ENCODE data around the gene KCNMB1.
A peak's percentile ranks its signal among the peaks of the same experiment; 100 is the strongest.

The KCNMB1 gene

DNA sequence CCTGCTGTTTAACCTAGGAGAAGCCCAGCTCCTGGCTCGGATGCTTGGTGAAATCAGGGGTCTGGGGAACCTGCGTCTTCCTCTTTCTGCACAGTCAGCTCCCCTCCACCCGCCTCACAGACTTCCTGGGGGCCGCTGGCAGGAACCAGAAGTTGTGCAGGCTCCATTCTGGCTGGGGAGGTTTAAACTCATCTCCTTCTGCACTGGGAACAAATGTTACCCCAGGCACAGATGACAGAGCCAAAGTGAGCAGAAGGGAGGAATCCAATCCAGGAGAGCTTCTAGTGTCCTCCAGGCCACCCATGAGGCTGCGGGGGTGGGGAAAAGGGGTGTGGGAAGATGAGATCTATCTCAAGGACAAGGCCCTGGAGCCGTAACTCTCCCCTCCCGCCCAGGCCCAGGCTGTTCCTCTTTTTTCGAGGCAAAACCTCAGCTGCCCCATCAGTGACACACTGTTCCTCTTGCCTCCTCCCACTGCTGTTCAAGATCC, 31.2 kb downstream of the KCNMB1 start:
- Histone ChIP-seq H3K4me1 (ENCODE audit: insufficient read depth, insufficient read length) (peaks cover 16% of the 10 kb centered on the region), H3K36me3 (ENCODE audit: insufficient read depth, insufficient read length, low read length) (no peaks in the 10 kb centered on the region), H3K9me3 (ENCODE audit: insufficient read depth, low read length) (no peaks in the 10 kb centered on the region), H3K4me3 (ENCODE audit: insufficient read length, low read depth) (no peak overlapping the region), H3K27me3 (ENCODE audit: insufficient read depth, insufficient read length) (peaks cover 16% of the 10 kb centered on the region), H3K9ac (ENCODE audit: insufficient read length, low read depth) (no peak overlapping the region)
- no peak for DNase-seq (ENCODE audit: low read depth, low spot score)
- no peak for TF ChIP-seq ZNF274 (IDR thresholded peaks at IDR 0.05; ENCODE audit: low read depth, low read length)
- no peak for TF ChIP-seq SUZ12 (IDR thresholded peaks at IDR 0.05; ENCODE audit: extremely low read depth, insufficient read depth, insufficient read length)
- TF ChIP-seq YY1 (IDR thresholded peaks at IDR 0.05; ENCODE audit: insufficient read depth, insufficient read length): no peak

DNA sequence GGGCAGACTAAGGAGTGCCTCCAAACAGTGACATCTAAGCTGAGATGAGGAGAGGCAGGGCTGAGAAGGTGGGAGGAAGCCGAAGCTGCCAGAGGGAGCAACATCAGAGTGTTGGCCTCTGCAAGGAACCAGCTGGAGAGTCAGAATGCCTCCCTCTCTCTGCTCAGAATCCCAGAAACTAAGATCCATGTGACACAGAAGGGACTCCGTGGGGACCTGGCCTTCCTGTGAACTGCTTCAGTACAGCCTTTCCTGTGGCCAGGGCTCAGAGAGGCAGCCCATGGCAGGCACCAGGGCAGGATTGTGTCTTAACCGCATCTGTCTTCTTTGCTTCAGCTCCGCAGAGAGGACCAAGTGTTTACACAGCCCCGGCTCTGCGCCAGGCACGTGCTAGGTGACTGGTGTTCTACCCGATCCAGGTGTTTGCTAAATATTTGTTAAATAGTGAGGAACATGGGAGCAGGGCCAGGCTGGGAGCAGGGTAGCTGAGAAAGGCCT, 33.5 kb downstream of the KCNMB1 start:
- peaks cover 33% of the 10 kb centered on the region for H3K27me3 ChIP-seq (ENCODE audit: insufficient read depth, insufficient read length)
- no peak overlapping the region for H3K9ac ChIP-seq (ENCODE audit: insufficient read length, low read depth)
- no peak overlapping the region for H3K4me3 ChIP-seq (ENCODE audit: insufficient read length, low read depth)
- no peaks in the 10 kb centered on the region for H3K36me3 ChIP-seq (ENCODE audit: insufficient read depth, insufficient read length, low read length)
- DNase-seq (ENCODE audit: low read depth, low spot score): no peak
- H3K9me3 ChIP-seq (ENCODE audit: insufficient read depth, low read length): no peaks in the 10 kb centered on the region
- TF ChIP-seq ZNF274 (IDR thresholded peaks at IDR 0.05; ENCODE audit: low read depth, low read length) (no peak), SUZ12 (IDR thresholded peaks at IDR 0.05; ENCODE audit: extremely low read depth, insufficient read depth, insufficient read length) (no peak), YY1 (IDR thresholded peaks at IDR 0.05; ENCODE audit: insufficient read depth, insufficient read length) (no peak)
- peaks cover 16% of the 10 kb centered on the region for H3K4me1 ChIP-seq (ENCODE audit: insufficient read depth, insufficient read length)

- DNase-seq (ENCODE audit: low read depth, low spot score): no peak
- Histone ChIP-seq H3K4me3 (ENCODE audit: insufficient read length, low read depth) (no peak overlapping the region), H3K36me3 (ENCODE audit: insufficient read depth, insufficient read length, low read length) (no peaks in the 10 kb centered on the region), H3K4me1 (ENCODE audit: insufficient read depth, insufficient read length) (peaks cover 15% of the 10 kb centered on the region), H3K27me3 (ENCODE audit: insufficient read depth, insufficient read length) (peaks cover 33% of the 10 kb centered on the region), H3K9ac (ENCODE audit: insufficient read length, low read depth) (no peak overlapping the region), H3K9me3 (ENCODE audit: insufficient read depth, low read length) (no peaks in the 10 kb centered on the region)
- TF ChIP-seq YY1 (IDR thresholded peaks at IDR 0.05; ENCODE audit: insufficient read depth, insufficient read length): no peak
- no peak for TF ChIP-seq ZNF274 (IDR thresholded peaks at IDR 0.05; ENCODE audit: low read depth, low read length)
- no peak for TF ChIP-seq SUZ12 (IDR thresholded peaks at IDR 0.05; ENCODE audit: extremely low read depth, insufficient read depth, insufficient read length)
These were observed 35.2 kb downstream of the KCNMB1 start for GRCh38 chr5:170353961-170354360.

DNA sequence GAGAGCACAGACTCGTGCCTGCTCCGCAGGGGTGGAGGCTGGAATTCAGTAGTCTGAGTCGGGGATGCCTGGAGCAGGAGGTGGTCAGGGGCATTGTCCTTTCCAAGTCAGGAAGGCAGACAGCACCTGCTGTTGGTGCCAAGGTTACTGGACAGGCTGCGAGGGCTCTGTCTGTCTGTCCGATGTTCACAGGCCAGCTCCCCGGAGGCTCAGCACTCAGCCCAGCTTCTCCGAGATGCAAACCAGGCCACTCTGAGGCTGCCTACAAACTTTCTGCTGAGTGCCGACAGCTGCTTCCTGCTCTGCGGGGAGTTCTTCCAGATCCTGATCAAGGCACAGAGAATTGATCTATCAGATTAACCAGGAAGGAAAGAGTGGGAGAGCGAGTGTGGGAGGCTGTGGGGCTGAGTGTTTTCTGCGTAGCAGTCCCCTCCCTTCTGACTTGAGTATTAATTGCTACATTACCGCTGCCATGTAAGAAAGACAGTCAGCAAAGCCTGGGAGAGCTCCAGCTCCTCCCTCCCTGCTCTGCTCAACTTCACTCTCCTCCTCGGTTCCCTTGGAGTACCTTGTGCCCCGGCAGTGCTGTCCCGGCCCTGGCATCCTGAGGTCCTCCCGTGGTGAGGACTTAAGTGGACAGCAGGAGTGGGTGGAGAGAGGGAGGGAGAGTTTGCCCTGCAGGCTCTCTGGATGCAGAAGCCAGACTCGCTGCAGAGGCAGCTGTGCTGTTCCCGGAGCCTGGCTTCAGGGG, 36.0 kb downstream of the KCNMB1 start:
- no peak overlapping the region for H3K4me3 ChIP-seq (ENCODE audit: insufficient read length, low read depth)
- no peak for DNase-seq (ENCODE audit: low read depth, low spot score)
- H3K27me3 ChIP-seq (ENCODE audit: insufficient read depth, insufficient read length): peaks cover 33% of the 10 kb centered on the region
- TF ChIP-seq ZNF274 (IDR thresholded peaks at IDR 0.05; ENCODE audit: low read depth, low read length): no peak
- H3K36me3 ChIP-seq (ENCODE audit: insufficient read depth, insufficient read length, low read length): no peaks in the 10 kb centered on the region
- no peaks in the 10 kb centered on the region for H3K9me3 ChIP-seq (ENCODE audit: insufficient read depth, low read length)
- H3K4me1 ChIP-seq (ENCODE audit: insufficient read depth, insufficient read length): peaks cover 11% of the 10 kb centered on the region
- H3K9ac ChIP-seq (ENCODE audit: insufficient read length, low read depth): peak overlapping the region; percentile 29

- Histone ChIP-seq H3K9ac (ENCODE audit: insufficient read length, low read depth) (no peak overlapping the region), H3K36me3 (ENCODE audit: insufficient read depth, insufficient read length, low read length) (no peaks in the 10 kb centered on the region), H3K4me1 (ENCODE audit: insufficient read depth, insufficient read length) (no peaks in the 10 kb centered on the region), H3K27me3 (ENCODE audit: insufficient read depth, insufficient read length) (peaks cover 19% of the 10 kb centered on the region), H3K4me3 (ENCODE audit: insufficient read length, low read depth) (no peak overlapping the region), H3K9me3 (ENCODE audit: insufficient read depth, low read length) (no peaks in the 10 kb centered on the region)
- no peak for DNase-seq (ENCODE audit: low read depth, low spot score)
- TF ChIP-seq YY1 (IDR thresholded peaks at IDR 0.05; ENCODE audit: insufficient read depth, insufficient read length) (no peak), SUZ12 (IDR thresholded peaks at IDR 0.05; ENCODE audit: extremely low read depth, insufficient read depth, insufficient read length) (no peak), ZNF274 (IDR thresholded peaks at IDR 0.05; ENCODE audit: low read depth, low read length) (no peak)
These were observed 41.0 kb downstream of the KCNMB1 start for GRCh38 chr5:170348137-170348633.

DNA sequence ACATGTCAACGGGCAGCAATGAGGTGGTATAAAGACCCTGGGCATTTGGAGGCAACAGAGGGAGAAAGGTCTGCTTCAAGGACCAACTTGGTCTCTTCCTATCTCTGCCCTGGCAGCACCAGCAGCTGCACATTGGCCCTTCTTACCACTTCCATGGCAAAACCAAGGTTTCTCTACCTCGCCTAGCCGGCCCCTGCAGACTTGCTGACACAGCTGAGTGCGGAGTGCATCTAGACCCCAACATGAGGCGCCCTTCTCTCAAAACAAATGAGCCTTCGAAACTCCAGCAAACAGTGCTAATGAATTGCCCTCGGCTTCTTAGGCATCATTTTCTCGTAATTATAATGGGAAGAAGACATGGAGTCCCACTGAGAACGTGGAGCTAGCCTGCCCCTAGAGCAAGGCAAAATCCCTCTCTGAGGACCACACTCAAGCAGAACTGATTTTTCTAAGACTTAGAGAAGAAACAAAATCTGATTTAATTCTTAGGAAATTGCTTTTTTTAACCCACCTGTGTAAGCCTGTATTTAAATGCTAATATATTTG, 42.1 kb downstream of the KCNMB1 start:
- Histone ChIP-seq H3K9me3 (ENCODE audit: insufficient read depth, low read length) (0 out of 2 replicates have a peak, but pooled peaks cover under 1% of the 10 kb centered on the region), H3K4me3 (ENCODE audit: insufficient read length, low read depth) (no peak overlapping the region), H3K27me3 (ENCODE audit: insufficient read depth, insufficient read length) (peaks cover 9% of the 10 kb centered on the region), H3K4me1 (ENCODE audit: insufficient read depth, insufficient read length) (no peaks in the 10 kb centered on the region), H3K9ac (ENCODE audit: insufficient read length, low read depth) (no peak overlapping the region), H3K36me3 (ENCODE audit: insufficient read depth, insufficient read length, low read length) (no peaks in the 10 kb centered on the region)
- TF ChIP-seq ZNF274 (IDR thresholded peaks at IDR 0.05; ENCODE audit: low read depth, low read length) (no peak), SUZ12 (IDR thresholded peaks at IDR 0.05; ENCODE audit: extremely low read depth, insufficient read depth, insufficient read length) (no peak), YY1 (IDR thresholded peaks at IDR 0.05; ENCODE audit: insufficient read depth, insufficient read length) (no peak)
- DNase-seq (ENCODE audit: low read depth, low spot score): no peak

GRCh38 chr5:170345971-170346370, 43.2 kb downstream of the KCNMB1 start:
- TF ChIP-seq SUZ12 (IDR thresholded peaks at IDR 0.05; ENCODE audit: extremely low read depth, insufficient read depth, insufficient read length) (no peak), ZNF274 (IDR thresholded peaks at IDR 0.05; ENCODE audit: low read depth, low read length) (no peak), YY1 (IDR thresholded peaks at IDR 0.05; ENCODE audit: insufficient read depth, insufficient read length) (no peak)
- Histone ChIP-seq H3K27me3 (ENCODE audit: insufficient read depth, insufficient read length) (peaks cover under 1% of the 10 kb centered on the region), H3K4me3 (ENCODE audit: insufficient read length, low read depth) (no peak overlapping the region), H3K9ac (ENCODE audit: insufficient read length, low read depth) (no peak overlapping the region), H3K4me1 (ENCODE audit: insufficient read depth, insufficient read length) (no peaks in the 10 kb centered on the region), H3K9me3 (ENCODE audit: insufficient read depth, low read length) (peaks cover 11% of the 10 kb centered on the region), H3K36me3 (ENCODE audit: insufficient read depth, insufficient read length, low read length) (no peaks in the 10 kb centered on the region)
- no peak for DNase-seq (ENCODE audit: low read depth, low spot score)

All from NT2/D1 (cell line).